Skeletal muscle tissue (tissue), 4 donors: ENCODE results near the gene GATA2. TPM values are rescaled to one million over a fixed set of nuclear protein-coding genes. Genes with fewer than 3 reads are reported as not detected.
A peak's percentile ranks its signal among the peaks of the same experiment; 100 is the strongest.

Experiments used
- H3K27ac ChIP-seq: one replicate; pipeline ENCODE4 v1.7.0; 2013; ENCODE audit warnings: mild to moderate bottlenecking, low read depth, low read length, inconsistent platforms
- H3K27me3 ChIP-seq, 3 donors: one replicate each; pipeline ENCODE4 v1.7.0; 2013; ENCODE audit warnings: low read length in 3 of 3; ENCODE audit not compliant: control insufficient read depth in 3 of 3, insufficient read depth in 3 of 3
- H3K36me3 ChIP-seq, 3 donors: one replicate each; pipeline ENCODE4 v1.7.0; 2013; ENCODE audit warnings: low read length in 3 of 3; ENCODE audit not compliant: control insufficient read depth in 3 of 3, insufficient read depth in 3 of 3
- H3K4me1 ChIP-seq, 3 donors: one replicate each; pipeline ENCODE4 v1.7.0; 2013; ENCODE audit warnings: low read length in 3 of 3, mild to moderate bottlenecking in 3 of 3; ENCODE audit not compliant: control insufficient read depth in 3 of 3, insufficient read depth in 3 of 3
- H3K4me3 ChIP-seq, 3 donors: one replicate each; pipeline ENCODE4 v1.7.0; 2013; ENCODE audit warnings: low read length in 3 of 3
- H3K9ac ChIP-seq, 3 donors: one replicate each; pipeline ENCODE4 v1.7.0; 2013; ENCODE audit warnings: low read length in 3 of 3, mild to moderate bottlenecking in 3 of 3, moderate library complexity in 2 of 3, low read depth in 1 of 3
- H3K9me3 ChIP-seq, 3 donors: one replicate each; pipeline ENCODE4 v1.7.0; 2013; ENCODE audit warnings: low read length in 3 of 3; ENCODE audit not compliant: control insufficient read depth in 3 of 3
- total RNA-seq: library from RNA; depleted of rRNA; stranded (reverse); fragments of >200 nt; gene quantifications from one replicate; pipeline ENCODE4 v1.2.3, GENCODE V29; 2014
- donor health status: Osteomylitis.

Gene GATA2
- total RNA-seq, 1 donor from 2014 or later, result 0.52 TPM

DNA sequence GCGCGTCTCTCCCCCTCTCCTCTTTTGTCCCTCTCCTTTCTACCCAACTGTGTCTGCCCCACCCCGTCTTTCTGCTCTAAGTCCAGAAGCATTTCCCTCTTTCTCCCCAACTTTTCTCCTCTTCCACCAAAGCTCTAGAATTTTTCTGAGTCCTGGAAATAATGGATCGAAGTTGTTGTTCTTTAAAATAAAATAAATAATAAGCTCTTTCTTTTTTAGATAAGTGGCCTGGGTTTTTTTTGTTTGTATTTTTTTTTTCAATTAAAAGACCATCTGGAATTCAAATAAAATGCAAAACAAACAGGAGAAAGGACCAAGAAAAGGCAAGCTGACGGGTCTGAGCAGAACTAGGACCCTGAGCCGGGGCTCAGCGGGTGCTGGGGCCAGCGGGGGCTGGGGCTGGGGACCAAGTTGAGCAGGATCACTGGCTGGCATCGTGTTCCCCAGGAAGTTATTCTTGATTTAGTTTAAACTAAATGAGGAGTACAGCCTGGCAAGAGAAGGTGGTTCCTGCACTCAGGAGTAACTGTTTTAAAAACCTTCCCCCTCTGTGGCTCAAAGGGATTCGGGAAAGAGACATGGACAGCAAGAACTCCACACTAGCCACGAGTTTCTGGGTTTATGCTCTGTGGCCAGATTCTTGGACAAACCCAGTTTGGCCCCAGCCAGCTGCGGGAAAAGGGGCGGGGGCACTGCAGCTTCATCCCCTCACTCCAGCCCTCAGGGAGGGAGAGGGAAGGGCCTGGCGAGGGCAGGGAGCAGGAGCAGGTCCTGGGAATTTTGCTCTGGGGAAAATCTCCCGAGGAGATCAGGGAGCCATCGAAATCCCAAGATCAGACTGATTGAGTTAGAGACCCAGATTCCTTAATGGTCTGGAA, 8.4 kb downstream of the GATA2 start:
- Histone ChIP-seq H3K4me3 (peak overlapping the region in 2 of 3 donors; percentile 54 to 55), H3K9ac (peak overlapping the region in 1 of 3 donors; percentile 74), H3K27ac (peak overlapping the region; percentile 18), H3K27me3 (peaks cover 85 to 93% (median 92%) of the 10 kb centered on the region in 3 donors), H3K9me3 (no peaks in the 10 kb centered on the region), H3K4me1 (peaks cover 35 to 47% (median 39%) of the 10 kb centered on the region in 3 donors), H3K36me3 (peaks cover 0 to 2% (median 0%) of the 10 kb centered on the region in 3 donors)

DNA sequence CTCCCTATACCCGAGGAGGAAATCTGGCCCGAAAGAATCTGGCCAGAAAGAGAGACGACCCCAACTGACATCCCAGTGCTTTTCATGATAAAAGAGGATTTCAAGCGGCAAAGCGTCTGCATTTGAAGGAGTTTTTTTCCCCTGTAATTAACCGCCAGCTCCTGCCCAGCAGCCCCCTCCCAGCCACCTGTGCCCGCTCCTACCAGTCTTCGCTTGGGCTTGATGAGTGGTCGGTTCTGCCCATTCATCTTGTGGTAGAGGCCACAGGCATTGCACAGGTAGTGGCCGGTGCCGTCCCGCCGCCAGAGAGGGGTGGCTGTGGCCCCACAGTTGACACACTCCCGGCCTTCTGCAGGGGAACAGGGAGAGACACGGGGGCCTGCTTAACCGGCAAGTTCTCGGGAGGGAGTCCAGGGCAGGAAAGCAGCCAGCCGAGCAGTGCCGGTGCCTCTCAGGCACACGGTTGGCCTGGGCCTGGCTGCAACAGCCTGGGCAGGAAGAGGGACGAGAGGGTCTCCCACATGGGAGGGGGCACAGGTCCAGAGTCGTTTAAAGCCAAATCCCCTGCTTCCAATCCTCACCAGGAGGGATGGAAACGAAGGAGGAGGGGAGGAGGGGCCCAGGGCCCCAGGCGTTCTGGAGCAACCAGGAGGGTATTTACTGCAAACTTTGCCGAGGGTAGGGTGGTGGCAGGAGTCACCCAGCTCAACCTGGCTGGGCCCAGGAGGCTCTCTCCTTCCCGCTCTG, 9.2 kb downstream of the GATA2 start:
- Histone ChIP-seq H3K4me1 (peaks cover 32 to 41% (median 34%) of the 10 kb centered on the region in 3 donors), H3K4me3 (peak overlapping the region in 1 of 3 donors; percentile 41), H3K27ac (peak overlapping the region; percentile 18), H3K36me3 (peaks cover 0 to 2% (median 0%) of the 10 kb centered on the region in 3 donors), H3K9ac (peak overlapping the region in 2 of 3 donors; percentile 43 to 62), H3K9me3 (no peaks in the 10 kb centered on the region), H3K27me3 (peaks cover 78 to 91% (median 89%) of the 10 kb centered on the region in 3 donors)

DNA sequence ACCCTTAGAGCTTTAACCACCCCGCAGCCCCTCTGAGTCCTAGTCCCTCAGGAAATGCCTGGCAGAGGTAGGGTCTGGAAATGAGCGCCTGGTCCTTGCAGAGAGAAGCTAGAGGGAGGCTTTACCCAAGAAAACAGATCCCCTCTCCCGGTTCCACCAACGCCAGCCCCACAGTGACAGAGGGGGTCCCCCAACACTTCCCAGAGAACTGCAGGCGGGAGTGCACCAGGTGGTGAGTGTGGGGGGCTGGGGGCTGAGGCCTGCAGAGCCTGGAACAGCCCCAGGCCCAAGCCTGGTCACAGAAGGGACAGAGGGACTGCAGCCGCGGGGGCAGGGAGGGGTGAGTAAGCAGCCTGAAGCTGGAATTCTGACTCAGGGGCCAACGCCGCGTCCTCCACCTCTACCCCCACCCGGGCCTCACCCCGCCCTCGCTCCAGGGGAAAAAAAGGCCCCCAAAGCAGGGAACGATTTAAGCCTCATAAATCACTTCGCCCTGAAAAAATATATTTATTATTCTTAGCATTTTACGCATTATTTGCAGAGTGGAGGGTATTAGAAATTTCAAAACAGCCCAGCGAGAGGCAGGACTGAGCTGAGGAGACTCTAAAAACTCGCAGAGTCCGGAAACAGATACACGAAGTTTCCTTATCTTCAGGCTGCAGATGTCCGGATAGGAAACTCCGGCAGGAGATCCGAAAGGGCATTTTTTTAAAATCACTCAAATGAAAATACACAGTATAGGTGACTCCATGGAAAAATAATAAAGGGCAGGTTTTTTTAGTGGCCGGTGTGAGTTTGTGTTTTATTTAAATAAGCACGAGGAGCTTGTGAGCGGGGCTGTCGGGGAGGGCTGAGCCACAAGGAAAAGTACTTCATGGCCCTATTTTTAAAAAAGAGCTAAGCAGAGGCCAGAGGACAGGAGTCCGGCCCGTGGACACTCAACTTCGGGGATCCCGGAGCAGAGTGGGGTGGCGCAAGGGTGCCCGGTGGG, 10.0 kb downstream of the GATA2 start:
- H3K27me3 ChIP-seq, result peaks cover 77 to 88% (median 85%) of the 10 kb centered on the region in 3 donors
- no peak overlapping the region for H3K27ac ChIP-seq
- H3K4me1 ChIP-seq, result peaks cover 23 to 34% (median 29%) of the 10 kb centered on the region in 3 donors
- no peaks in the 10 kb centered on the region for H3K9me3 ChIP-seq
- H3K36me3 ChIP-seq, result peaks cover 0 to 2% (median 0%) of the 10 kb centered on the region in 3 donors
- peak overlapping the region in 1 of 3 donors; percentile 62 for H3K9ac ChIP-seq
- H3K4me3 ChIP-seq, result peak overlapping the region in 1 of 3 donors; percentile 29

DNA sequence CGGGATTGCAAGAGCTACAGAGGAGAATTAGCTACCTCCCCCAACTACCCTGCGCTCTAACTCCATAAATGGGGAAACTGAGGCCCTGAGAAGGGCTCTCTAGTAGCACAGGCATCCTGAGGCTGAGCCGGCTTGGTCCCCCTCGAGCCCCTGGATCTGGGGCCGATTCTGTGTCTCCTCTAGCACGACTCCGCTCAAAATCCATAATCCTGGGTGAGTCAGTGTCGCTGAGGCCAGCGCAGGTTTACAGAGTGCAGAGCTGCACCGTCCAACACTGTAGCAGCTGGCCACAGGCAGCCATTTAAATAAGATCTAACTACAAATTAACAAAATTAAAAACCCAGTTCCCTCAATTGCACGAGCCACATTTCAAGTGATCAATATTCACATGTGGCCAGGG, 10.8 kb downstream of the GATA2 start:
- no peak overlapping the region for H3K4me3 ChIP-seq
- peaks cover 74 to 86% (median 83%) of the 10 kb centered on the region in 3 donors for H3K27me3 ChIP-seq
- peaks cover 0 to 2% (median 0%) of the 10 kb centered on the region in 3 donors for H3K36me3 ChIP-seq
- no peak overlapping the region for H3K27ac ChIP-seq
- no peak overlapping the region for H3K9ac ChIP-seq
- H3K9me3 ChIP-seq, result no peaks in the 10 kb centered on the region
- peaks cover 20 to 26% (median 21%) of the 10 kb centered on the region in 3 donors for H3K4me1 ChIP-seq

DNA sequence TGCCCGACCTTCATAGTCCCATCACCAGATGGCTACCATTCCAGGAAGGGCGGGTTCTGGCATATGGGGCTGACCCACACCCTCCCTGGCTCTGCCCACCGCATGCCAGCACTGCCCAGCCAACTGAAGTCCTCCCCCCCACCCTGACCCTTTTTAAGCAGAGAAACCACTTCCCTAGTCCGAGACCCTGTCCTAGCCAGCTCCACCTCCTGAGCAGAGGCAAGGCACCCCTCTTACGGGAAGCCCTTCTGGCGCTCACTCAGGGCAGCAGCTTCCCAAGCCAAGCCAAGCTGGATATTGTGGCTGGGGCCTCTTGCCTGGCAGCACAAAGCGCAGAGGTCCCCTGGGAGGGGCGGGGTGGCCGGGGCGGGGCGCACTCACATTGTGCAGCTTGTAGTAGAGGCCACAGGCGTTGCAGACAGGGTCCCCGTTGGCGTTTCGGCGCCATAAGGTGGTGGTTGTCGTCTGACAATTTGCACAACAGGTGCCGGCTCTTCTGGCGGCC, 11.5 kb downstream of the GATA2 start:
- Histone ChIP-seq H3K9ac (no peak overlapping the region), H3K27ac (no peak overlapping the region), H3K9me3 (no peaks in the 10 kb centered on the region), H3K4me3 (no peak overlapping the region), H3K36me3 (peaks cover 0 to 2% (median 0%) of the 10 kb centered on the region in 3 donors), H3K27me3 (peaks cover 71 to 85% (median 83%) of the 10 kb centered on the region in 3 donors), H3K4me1 (peaks cover 14 to 19% (median 14%) of the 10 kb centered on the region in 3 donors)

DNA sequence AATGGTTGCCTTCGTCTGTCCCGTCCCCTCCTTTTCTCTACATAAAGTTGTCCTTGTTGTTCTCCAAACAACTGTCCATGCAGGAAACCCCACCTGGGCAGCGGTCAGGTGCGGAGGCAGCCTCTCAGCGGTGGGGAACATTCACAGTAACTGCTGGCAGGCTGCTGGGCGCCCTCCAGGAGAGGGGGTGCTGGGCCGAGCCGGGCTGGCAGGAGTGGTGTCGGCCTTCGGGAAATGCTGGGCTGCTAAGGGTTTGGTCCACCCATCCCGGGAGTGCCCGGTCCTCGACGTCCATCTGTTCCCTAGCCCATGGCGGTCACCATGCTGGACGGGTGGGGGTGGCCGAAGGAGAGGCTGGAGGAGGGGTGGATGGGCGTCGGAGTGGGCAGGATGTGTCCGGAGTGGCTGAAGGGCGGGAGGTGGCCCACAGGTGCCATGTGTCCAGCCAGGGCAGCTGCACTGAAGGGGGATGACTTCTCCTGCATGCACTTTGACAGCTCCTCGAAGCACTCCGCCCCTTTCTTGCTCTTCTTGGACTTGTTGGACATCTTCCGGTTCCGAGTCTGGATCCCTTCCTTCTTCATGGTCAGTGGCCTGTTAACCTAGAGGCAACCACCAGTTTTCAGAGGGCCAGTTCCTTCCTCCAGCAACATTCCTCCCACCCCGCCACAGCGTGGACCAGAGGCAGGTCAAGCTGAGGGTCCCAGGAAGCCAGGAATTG, 12.1 kb downstream of the GATA2 start:
- H3K9me3 ChIP-seq, result no peaks in the 10 kb centered on the region
- peaks cover 0 to 2% (median 0%) of the 10 kb centered on the region in 3 donors for H3K36me3 ChIP-seq
- no peak overlapping the region for H3K9ac ChIP-seq
- H3K27ac ChIP-seq, result no peak overlapping the region
- peaks cover 65 to 83% (median 82%) of the 10 kb centered on the region in 3 donors for H3K27me3 ChIP-seq
- no peak overlapping the region for H3K4me3 ChIP-seq
- H3K4me1 ChIP-seq, result peaks cover 11 to 15% (median 13%) of the 10 kb centered on the region in 3 donors

DNA sequence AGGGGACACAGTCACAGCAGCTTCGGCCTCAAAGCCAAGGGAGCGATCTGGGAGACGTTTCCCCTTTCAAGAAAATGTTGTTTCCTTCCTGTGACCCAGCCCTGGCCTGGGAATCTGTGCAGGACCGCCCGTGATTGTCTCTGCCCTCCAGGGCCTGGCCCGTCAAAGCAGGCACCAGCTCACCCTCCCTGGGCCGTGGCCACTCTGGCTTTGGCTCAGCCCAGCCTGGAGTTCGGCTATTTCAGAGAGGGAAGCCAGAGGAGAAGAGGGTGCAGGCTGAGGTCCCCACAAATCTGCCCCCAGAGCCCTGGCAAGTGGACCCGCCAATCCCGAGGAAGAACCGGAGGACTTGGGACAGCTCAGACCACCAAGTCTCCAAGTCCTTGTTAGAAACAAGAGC, 12.7 kb downstream of the GATA2 start:
- Histone ChIP-seq H3K9me3 (no peaks in the 10 kb centered on the region), H3K27me3 (peaks cover 61 to 80% (median 78%) of the 10 kb centered on the region in 3 donors), H3K36me3 (peaks cover 0 to 2% (median 0%) of the 10 kb centered on the region in 3 donors), H3K4me1 (peaks cover 6 to 15% (median 13%) of the 10 kb centered on the region in 3 donors), H3K4me3 (no peak overlapping the region), H3K27ac (no peak overlapping the region), H3K9ac (no peak overlapping the region)

DNA sequence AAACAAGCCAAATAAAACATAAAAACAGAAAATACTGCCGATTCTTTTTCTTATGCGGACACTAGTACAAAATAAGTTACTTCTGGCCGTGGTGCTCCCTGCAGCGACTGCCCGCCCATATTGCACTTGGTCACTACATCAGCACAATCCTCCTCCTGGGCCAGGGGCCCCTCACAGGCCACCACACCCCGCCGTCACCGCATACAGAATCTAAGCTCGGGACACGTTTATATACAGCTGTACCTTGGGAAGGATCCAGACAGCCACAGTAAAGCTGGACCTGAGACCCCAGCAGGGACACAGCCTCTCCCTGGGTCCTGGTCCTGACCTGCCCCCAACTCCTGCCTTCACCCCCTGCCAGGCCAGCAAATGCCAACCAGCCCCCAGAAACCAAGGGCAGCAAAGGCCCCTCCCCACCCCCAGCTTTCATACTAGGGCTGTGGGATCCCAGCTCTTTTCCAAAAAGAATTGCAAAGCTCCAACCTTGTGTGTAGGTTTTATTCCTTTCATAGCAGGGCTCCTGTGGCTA, 13.4 kb downstream of the GATA2 start:
- Histone ChIP-seq H3K27ac (no peak overlapping the region), H3K36me3 (peaks cover 0 to 2% (median 0%) of the 10 kb centered on the region in 3 donors), H3K4me1 (peaks cover 6 to 15% (median 10%) of the 10 kb centered on the region in 3 donors), H3K4me3 (no peak overlapping the region), H3K27me3 (peaks cover 57 to 78% (median 74%) of the 10 kb centered on the region in 3 donors), H3K9me3 (no peaks in the 10 kb centered on the region), H3K9ac (no peak overlapping the region)
